ENCODE measurements around the gene RPTOR.
"Not testable (repeated sequence)": the region's sequence is repeated elsewhere in the genome, so short reads cannot be mapped to it uniquely, and the experiment has no call there.

RPTOR gene

DNA sequence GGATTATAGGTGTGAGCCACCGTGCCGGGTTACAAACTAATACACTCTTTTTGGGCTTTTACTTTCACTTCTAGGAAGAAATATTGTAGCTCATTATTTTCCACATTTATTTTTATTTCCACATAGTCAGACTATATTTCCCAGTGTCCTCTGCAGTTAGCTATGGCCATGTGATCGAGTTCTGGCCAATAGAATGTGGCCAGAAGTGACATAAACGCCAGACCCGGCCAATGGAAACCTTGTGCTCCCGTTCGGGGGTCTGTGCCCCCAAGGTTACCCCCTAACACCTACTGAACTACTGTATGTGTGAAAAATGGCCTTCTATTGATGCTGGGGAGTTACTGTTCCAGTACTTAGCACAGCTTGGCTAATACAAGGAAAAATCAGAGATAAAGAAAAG is 13.2 kb upstream of the RPTOR start:
- intact Hi-C loops (cut with DNase I) = no loop called here
- no peak for DNase-seq

DNA sequence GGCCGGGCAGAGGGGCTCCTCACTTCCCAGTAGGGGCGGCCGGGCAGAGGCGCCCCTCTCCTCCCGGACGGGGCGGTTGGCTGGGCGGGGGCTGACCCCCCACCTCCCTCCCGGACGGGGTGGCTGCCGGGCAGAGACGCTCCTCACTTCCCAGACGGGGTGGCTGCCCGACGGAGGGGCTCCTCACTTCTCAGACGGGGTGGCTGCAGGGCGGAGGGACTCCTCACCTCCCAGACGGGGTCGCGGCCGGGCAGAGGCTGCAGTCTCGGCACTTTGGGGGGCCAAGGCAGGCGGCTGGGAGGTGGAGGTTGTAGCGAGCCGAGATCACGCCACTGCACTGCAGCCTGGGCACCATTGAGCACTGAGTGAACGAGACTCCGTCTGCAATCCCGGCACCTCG is 7.3 kb upstream of the RPTOR start:
- DNase-seq; intact Hi-C loops (cut with DNase I): not testable (repeated sequence)

GRCh38 chr17:80538484-80538883 is 6.2 kb upstream of the RPTOR start:
- DNase-seq = no peak
- intact Hi-C loops (cut with DNase I) = no loop called here

DNA sequence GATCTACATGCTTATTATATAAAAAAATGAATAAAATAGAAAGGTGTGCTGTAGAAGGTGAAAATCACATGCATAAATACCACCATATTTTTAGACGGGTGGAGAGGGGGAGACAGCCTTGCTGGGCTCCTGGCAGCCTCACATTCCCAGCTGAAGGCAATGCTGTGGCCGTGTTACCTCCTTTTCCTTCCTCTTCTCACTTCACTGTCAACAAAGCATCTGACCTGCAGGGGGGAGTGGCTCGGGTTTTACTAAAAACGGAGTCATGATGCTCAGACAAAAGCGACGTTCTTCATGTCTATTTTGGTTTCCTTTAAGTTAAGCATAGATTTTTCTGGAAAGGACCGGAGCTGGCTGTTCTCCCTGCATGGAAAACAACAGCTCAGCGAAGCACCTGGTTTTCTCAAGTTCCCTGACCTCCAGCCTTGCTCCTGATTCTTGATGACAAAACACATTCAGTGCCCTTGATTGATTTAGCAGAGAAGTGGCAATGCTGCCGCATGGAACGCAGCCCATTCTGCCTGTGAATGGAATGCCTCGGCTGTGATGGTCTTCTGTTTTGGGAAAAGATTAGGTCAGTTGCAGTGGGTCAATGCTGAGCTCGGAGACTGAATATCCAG is 5.5 kb upstream of the RPTOR start:
- no peak for DNase-seq
- intact Hi-C loops (cut with DNase I) = no loop called here

DNA sequence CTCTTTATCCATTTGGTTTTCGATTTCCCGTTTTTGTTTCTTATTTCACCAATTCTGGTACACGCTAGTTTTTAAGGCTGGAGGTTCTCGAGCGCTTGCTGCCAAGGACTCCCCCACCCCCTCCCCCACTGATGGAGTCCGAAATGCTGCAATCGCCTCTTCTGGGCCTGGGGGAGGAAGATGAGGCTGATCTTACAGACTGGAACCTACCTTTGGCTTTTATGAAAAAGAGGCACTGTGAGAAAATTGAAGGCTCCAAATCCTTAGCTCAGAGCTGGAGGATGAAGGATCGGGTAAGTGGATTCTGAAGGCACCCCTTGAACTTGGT is 825 bp downstream of the RPTOR start:
- intact Hi-C loops (cut with DNase I) = loop anchor here (10.0 kb wide), 1 partner anchor 91 kb away; no protein-coding TSS in a partner anchor
- DNase-seq = no peak

DNA sequence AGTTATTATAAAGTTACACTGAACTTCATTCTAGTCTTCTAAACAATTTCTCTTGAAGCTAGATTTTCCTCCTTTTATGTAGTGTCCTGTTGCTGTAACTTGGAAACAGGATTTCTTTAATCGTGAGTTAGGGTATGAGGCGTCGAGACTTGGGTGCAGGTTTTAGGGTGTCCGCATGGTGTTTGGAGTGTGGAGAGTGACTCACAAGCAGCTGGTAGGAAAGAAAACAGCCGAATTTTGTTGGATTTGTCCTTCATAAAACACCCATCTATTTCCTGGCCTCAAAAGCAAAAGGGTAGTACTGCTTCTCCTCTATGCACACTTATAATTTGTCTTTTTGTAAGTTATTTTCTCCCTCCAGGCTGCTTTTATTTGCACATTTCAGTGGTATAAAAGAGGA is 1.6 kb downstream of the RPTOR start:
- DNase-seq = no peak
- intact Hi-C loops (cut with DNase I) = loop anchor here (10.0 kb wide), 1 partner anchor 91 kb away; no protein-coding TSS in a partner anchor

DNA sequence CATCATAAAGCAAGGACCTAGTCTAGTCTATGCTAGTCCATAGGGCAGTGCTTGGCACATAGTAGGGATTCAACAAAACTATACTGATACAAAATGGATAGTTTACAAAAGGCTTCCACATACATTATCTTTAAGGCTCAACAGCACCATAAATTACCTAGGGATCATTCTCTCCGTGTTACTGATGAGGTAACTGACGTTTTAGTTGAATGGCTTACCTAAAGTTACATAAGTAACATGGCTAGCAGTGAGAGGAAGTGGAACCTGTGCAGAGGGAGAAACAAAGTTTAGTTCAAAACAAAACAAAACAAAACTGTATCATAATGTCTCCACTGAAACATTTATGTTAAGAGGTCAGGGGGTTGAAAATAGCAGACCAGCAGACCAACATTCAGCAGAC is 7.9 kb downstream of the RPTOR start:
- DNase-seq = no peak
- intact Hi-C loops (cut with DNase I) = no loop called here

- no peak for DNase-seq
- intact Hi-C loops (cut with DNase I) = no loop called here
These were observed 10.6 kb downstream of the RPTOR start for GRCh38 chr17:80555266-80555665.

- intact Hi-C loops (cut with DNase I) = no loop called here
These were observed 13.4 kb downstream of the RPTOR start for GRCh38 chr17:80558046-80558445.

GRCh38 chr17:80559825-80560251 is 15.2 kb downstream of the RPTOR start:
- no peak for DNase-seq
- intact Hi-C loops (cut with DNase I) = no loop called here

More at GRCh38 chr17:80558046-80558445, 13.4 kb downstream of the RPTOR start:
- peak in 1 of 42 donors; percentile 18 for DNase-seq

- intact Hi-C loops (cut with DNase I) = no loop called here
- DNase-seq = peak in 1 of 42 donors; percentile 19
These were observed 17.0 kb downstream of the RPTOR start for GRCh38 chr17:80561541-80562114.

- intact Hi-C loops (cut with DNase I) = no loop called here
- no peak for DNase-seq
These were observed 19.9 kb downstream of the RPTOR start for GRCh38 chr17:80564545-80564944.

- intact Hi-C loops (cut with DNase I) = no loop called here
- DNase-seq = peak in 1 of 42 donors; percentile 15
These were observed 20.9 kb downstream of the RPTOR start for GRCh38 chr17:80565343-80566053.

DNA sequence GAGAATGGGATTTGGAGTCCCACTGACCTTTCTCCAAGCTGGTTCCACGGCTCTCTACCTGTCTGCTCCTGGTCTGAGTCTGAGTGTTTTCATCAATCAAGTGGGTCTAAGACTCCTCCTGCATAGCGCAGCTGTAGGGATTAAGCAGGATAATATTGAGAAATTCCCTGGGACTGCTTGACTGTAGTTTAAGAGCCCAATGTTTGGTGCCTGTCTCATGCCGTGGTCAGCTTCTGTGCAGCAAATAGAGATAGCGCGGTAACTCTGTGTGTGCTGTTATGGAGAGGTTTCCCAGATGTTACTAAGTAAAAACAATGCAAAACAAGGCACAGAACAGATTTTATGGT is 21.4 kb downstream of the RPTOR start:
- no peak for DNase-seq
- intact Hi-C loops (cut with DNase I) = no loop called here

DNA sequence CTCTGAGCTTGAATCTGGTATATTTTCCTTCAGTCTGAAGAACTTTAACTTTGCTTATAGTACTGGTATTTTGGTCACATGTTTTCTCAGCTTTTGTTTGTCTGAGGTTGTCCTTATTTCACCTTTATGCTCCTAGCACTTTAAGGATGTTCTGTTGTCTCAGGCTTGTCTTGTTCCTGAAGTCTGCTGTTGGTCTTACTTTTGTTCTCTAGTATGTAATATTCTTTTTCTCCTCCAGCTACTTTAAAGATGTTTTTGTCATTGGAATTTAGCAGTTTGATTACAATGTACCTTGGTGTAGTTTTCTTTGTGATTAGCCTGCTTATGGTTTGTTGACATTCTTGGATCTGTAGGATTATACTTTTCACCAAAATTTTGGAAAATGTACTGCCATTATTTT is 23.6 kb downstream of the RPTOR start:
- intact Hi-C loops (cut with DNase I) = no loop called here
- DNase-seq = no peak

- no peak for DNase-seq
- intact Hi-C loops (cut with DNase I) = no loop called here
These were observed 25.3 kb downstream of the RPTOR start for GRCh38 chr17:80569924-80570323.

DNA sequence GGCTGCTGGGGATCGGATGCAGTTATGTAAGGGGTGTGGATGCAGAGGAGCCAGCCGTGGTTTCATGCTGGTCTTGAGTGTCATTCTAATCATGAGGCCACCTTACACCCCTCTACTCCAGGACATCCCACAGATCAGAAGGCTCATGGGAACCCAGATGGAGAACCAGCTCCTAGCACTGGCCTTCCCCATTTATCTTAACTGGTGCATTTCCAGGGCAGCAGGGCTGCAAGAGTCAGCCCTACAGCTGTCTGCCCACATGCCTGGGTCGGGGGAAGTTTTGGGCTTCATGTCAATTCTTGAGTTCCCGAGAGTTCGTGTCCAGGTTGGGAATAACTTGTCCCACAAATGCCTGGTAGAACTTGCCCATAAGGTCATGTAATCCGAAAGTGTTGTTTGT is 29.1 kb downstream of the RPTOR start:
- no peak for DNase-seq
- intact Hi-C loops (cut with DNase I) = no loop called here

- DNase-seq = no peak
- intact Hi-C loops (cut with DNase I) = no loop called here
These were observed 29.9 kb downstream of the RPTOR start for GRCh38 chr17:80574496-80574895.

- intact Hi-C loops (cut with DNase I) = no loop called here
- DNase-seq = peak; percentile 35 to 89 (median 69)
These were observed 30.6 kb downstream of the RPTOR start for GRCh38 chr17:80575057-80575875.

Measured in head of caudate nucleus (tissue), 42 donors.